GM12878 (cell line): ENCODE data around the gene AGAP1. TPM values are rescaled to one million over a fixed set of nuclear protein-coding genes. Genes with fewer than 3 reads are reported as not detected.

Experiments used
- ETV6 ChIP-seq, 2 experiments: fragments of 450-650 bp in 1 of 2; IDR thresholded peaks in 1 of 2; conservative IDR thresholded peaks in 1 of 2; 2 replicates each; pipeline ENCODE4 v1.6.1; 2014; ENCODE audit warnings: antibody characterized with exemption in 1 of 2, borderline replicate concordance in 1 of 2, low read depth in 1 of 2, mild to moderate bottlenecking in 1 of 2, moderate library complexity in 1 of 2
- IRF4 ChIP-seq: IDR thresholded peaks from 2 replicates; pipeline ENCODE4 v1.6.1; 2011; ENCODE audit warnings: low read depth, low read length
- TARDBP ChIP-seq: IDR thresholded peaks from 2 replicates; pipeline ENCODE4 v1.6.1; 2016; ENCODE audit warnings: borderline replicate concordance
- TCF3 ChIP-seq: IDR thresholded peaks from 2 replicates; pipeline ENCODE4 v1.6.1; 2012; ENCODE audit warnings: low read depth, mild to moderate bottlenecking, low read length, borderline replicate concordance; ENCODE audit not compliant: insufficient read depth
- polyA plus RNA-seq, 11 experiments: library from polyadenylated mRNA; depleted of rRNA in 4 of 11; unstranded in 6 of 11; stranded (reverse) in 5 of 11; fragments of >200 nt; fragmentation: Nextera tagmentation in 4 of 11; fragmentation: Illumina TruSeq in 1 of 11; extraction: Ambion mirVana in 4 of 11; extraction: Trizol in 1 of 11; gene quantifications; 1 replicate in 1 of 11; 2 replicates in 10 of 11; pipeline versions ENCODE4 v1.2.1 to v1.2.3, GENCODE V29; 2011 to 2016; ENCODE audit warnings: inconsistent platforms in 2 of 11, missing spikeins in 2 of 11, low read depth in 1 of 11
- total RNA-seq, 4 experiments: library from RNA; depleted of rRNA in 3 of 4; stranded (reverse); fragments of >200 nt in 3 of 4; fragmentation: Illumina TruSeq in 1 of 4; extraction: Trizol in 1 of 4; gene quantifications; 2 replicates each; pipeline versions ENCODE4 v1.2.1 to v1.2.3, GENCODE V29; 2013 to 2021
- TF ChIP-seq, protein P1 (sequence below): fragments of 450-650 bp; IDR thresholded peaks from 2 replicates; pipeline ENCODE4 v1.6.1; 2016; ENCODE audit warnings: mild to moderate bottlenecking, moderate library complexity, borderline replicate concordance
- TF ChIP-seq, protein P2 (sequence below): fragments of 450-650 bp; formaldehyde crosslinking; IDR thresholded peaks from 2 replicates; pipeline ENCODE4 v1.5.0; 2022; ENCODE audit warnings: mild to moderate bottlenecking, missing genetic modification characterization

The AGAP1 gene
- total and polyA plus RNA-seq, 10 of the 15 experiments (the other 5 are each of a cell fraction or from before 2014, with no cell fraction given), result 0.05 to 0.15 (median 0.06) TPM; not detected in 7

DNA sequence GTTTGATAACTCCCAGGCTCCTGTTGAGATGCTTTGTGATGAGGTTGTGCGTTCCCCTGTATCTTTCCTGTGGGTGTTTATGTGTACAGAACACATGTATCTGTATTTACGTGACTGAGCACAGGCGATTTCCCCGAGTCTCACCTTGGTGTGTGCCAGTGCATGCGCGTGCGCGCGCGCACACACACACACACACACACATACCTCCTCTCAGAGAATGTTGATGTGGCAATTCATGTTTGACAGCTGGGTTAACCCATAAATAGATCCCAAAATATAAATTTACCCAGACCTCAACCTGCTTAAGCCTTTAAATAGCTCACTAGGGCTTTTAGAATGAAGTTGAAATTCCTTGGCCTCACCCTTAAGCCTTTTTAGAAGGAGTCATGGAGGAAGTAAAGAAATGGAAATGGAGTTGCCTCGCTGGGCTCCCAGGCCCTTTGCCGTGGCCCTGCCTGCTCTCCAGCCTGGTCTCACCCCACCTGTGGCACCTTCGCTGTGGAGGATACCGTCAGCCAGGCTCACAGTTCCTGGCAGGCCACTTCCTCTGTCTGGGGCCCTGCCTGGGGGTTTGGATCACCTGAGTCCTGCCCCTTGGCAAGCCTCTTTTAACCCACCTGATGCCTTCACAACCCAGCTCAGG, 20.3 kb downstream of the AGAP1 start (continued):
- TF ChIP-seq, protein P1, sequence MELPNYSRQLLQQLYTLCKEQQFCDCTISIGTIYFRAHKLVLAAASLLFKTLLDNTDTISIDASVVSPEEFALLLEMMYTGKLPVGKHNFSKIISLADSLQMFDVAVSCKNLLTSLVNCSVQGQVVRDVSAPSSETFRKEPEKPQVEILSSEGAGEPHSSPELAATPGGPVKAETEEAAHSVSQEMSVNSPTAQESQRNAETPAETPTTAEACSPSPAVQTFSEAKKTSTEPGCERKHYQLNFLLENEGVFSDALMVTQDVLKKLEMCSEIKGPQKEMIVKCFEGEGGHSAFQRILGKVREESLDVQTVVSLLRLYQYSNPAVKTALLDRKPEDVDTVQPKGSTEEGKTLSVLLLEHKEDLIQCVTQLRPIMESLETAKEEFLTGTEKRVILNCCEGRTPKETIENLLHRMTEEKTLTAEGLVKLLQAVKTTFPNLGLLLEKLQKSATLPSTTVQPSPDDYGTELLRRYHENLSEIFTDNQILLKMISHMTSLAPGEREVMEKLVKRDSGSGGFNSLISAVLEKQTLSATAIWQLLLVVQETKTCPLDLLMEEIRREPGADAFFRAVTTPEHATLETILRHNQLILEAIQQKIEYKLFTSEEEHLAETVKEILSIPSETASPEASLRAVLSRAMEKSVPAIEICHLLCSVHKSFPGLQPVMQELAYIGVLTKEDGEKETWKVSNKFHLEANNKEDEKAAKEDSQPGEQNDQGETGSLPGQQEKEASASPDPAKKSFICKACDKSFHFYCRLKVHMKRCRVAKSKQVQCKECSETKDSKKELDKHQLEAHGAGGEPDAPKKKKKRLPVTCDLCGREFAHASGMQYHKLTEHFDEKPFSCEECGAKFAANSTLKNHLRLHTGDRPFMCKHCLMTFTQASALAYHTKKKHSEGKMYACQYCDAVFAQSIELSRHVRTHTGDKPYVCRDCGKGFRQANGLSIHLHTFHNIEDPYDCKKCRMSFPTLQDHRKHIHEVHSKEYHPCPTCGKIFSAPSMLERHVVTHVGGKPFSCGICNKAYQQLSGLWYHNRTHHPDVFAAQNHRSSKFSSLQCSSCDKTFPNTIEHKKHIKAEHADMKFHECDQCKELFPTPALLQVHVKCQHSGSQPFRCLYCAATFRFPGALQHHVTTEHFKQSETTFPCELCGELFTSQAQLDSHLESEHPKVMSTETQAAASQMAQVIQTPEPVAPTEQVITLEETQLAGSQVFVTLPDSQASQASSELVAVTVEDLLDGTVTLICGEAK, result no peak
- TF ChIP-seq, protein P2, sequence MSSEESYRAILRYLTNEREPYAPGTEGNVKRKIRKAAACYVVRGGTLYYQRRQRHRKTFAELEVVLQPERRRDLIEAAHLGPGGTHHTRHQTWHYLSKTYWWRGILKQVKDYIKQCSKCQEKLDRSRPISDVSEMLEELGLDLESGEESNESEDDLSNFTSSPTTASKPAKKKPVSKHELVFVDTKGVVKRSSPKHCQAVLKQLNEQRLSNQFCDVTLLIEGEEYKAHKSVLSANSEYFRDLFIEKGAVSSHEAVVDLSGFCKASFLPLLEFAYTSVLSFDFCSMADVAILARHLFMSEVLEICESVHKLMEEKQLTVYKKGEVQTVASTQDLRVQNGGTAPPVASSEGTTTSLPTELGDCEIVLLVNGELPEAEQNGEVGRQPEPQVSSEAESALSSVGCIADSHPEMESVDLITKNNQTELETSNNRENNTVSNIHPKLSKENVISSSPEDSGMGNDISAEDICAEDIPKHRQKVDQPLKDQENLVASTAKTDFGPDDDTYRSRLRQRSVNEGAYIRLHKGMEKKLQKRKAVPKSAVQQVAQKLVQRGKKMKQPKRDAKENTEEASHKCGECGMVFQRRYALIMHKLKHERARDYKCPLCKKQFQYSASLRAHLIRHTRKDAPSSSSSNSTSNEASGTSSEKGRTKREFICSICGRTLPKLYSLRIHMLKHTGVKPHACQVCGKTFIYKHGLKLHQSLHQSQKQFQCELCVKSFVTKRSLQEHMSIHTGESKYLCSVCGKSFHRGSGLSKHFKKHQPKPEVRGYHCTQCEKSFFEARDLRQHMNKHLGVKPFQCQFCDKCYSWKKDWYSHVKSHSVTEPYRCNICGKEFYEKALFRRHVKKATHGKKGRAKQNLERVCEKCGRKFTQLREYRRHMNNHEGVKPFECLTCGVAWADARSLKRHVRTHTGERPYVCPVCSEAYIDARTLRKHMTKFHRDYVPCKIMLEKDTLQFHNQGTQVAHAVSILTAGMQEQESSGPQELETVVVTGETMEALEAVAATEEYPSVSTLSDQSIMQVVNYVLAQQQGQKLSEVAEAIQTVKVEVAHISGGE (CRISPR knock-in tag), result no peak
- TF ChIP-seq TCF3 (no peak), TARDBP (no peak), ETV6 (conservative IDR thresholded peaks at IDR 0.05 in 1 of 2, IDR thresholded peaks at IDR 0.05 in 1 of 2; ENCODE audit: borderline replicate concordance in 1 of 2, low read depth in 1 of 2) (no peak), IRF4 (no peak)
